Neural progenitor cell (in vitro differentiated cells): ENCODE data around the gene VN1R5. TPM values are rescaled to one million over a fixed set of nuclear protein-coding genes. Genes with fewer than 3 reads are reported as not detected.

ENCODE experiments used
- DNase-seq: peaks from one replicate; pipeline ENCODE4 v3.0.0-alpha.2; 2016; ENCODE audit warnings: low spot score
- H2AFZ ChIP-seq: fragments of 200-600 bp; sonication (generic); replicated peaks from 2 replicates; pipeline ENCODE4 v1.6.1; 2016; ENCODE audit warnings: antibody characterized with exemption
- H3F3A ChIP-seq: fragments of 200-600 bp; sonication (generic); 2 replicates; pipeline ENCODE4 v1.6.1; 2016; ENCODE audit warnings: antibody characterized with exemption, low read depth
- H3K27ac ChIP-seq: fragments of 200-600 bp; sonication (generic); 2 replicates; pipeline ENCODE4 v1.5.1; 2016; ENCODE audit warnings: mild to moderate bottlenecking
- H3K27me3 ChIP-seq: fragments of 200-600 bp; sonication (generic); 2 replicates; pipeline ENCODE4 v1.6.1; 2016; ENCODE audit warnings: mild to moderate bottlenecking, moderate library complexity
- H3K36me3 ChIP-seq: fragments of 200-600 bp; sonication (generic); 2 replicates; pipeline ENCODE4 v1.5.1; 2016
- H3K4me1 ChIP-seq: fragments of 200-600 bp; sonication (generic); 2 replicates; pipeline ENCODE4 v1.6.1; 2016; ENCODE audit warnings: mixed run types
- H3K4me2 ChIP-seq: fragments of 200-600 bp; sonication (generic); 2 replicates; pipeline ENCODE4 v1.6.1; 2016
- H3K4me3 ChIP-seq: fragments of 200-600 bp; sonication (generic); 2 replicates; pipeline ENCODE4 v1.5.1; 2016
- H3K79me2 ChIP-seq: fragments of 200-600 bp; sonication (generic); 2 replicates; pipeline ENCODE4 v1.6.1; 2016; ENCODE audit warnings: low read depth
- H3K9ac ChIP-seq: fragments of 200-600 bp; sonication (generic); 2 replicates; pipeline ENCODE4 v1.6.1; 2016
- H3K9me3 ChIP-seq: fragments of 200-600 bp; sonication (generic); 2 replicates; pipeline ENCODE4 v1.5.1; 2016; ENCODE audit warnings: low read depth
- H4K20me1 ChIP-seq: fragments of 200-600 bp; sonication (generic); 2 replicates; pipeline ENCODE4 v1.6.1; 2016; ENCODE audit warnings: low read depth
- H3K27ac Mint-ChIP-seq: 3 replicates; pipeline ENCODE4 v1.8.0; 2021; ENCODE audit warnings: mixed read lengths
- H3K27me3 Mint-ChIP-seq: 2 replicates; pipeline ENCODE4 v1.8.0; 2022; ENCODE audit warnings: low read depth, mild to moderate bottlenecking, inconsistent platforms, moderate library complexity, mixed read lengths; ENCODE audit not compliant: insufficient read depth
- H3K36me3 Mint-ChIP-seq: 3 replicates; pipeline ENCODE4 v1.8.0; 2021; ENCODE audit warnings: mixed read lengths
- H3K4me1 Mint-ChIP-seq: 3 replicates; pipeline ENCODE4 v1.8.0; 2021; ENCODE audit warnings: mixed read lengths
- H3K4me3 Mint-ChIP-seq: 3 replicates; pipeline ENCODE4 v1.8.0; 2021; ENCODE audit warnings: mild to moderate bottlenecking, moderate library complexity, mixed read lengths
- H3K9me3 Mint-ChIP-seq: 3 replicates; pipeline ENCODE4 v1.8.0; 2020; ENCODE audit warnings: mixed read lengths
- EZH2 ChIP-seq: fragments of 200-600 bp; sonication (generic); IDR thresholded peaks from 2 replicates; pipeline ENCODE4 v1.6.1; 2017; ENCODE audit warnings: antibody characterized with exemption, mild to moderate bottlenecking, moderate library complexity
- EZH2phosphoT487 ChIP-seq: fragments of 200-600 bp; sonication (generic); IDR thresholded peaks from 2 replicates; pipeline ENCODE4 v1.6.1; 2017; ENCODE audit warnings: antibody characterized with exemption
- total RNA-seq: library from RNA; depleted of rRNA; stranded (reverse); fragments of >200 nt; gene quantifications from 2 replicates; pipeline ENCODE4 v1.2.3, GENCODE V29; 2015; ENCODE audit warnings: low replicate concordance
- TF ChIP-seq, protein P1 (sequence below): fragments of 200-600 bp; sonication (generic); IDR thresholded peaks from 2 replicates; pipeline ENCODE4 v1.5.1; 2017; ENCODE audit warnings: antibody characterized with exemption, mild to moderate bottlenecking

The VN1R5 gene
- total RNA-seq, 1 donor from 2014 or later: not detected

DNA sequence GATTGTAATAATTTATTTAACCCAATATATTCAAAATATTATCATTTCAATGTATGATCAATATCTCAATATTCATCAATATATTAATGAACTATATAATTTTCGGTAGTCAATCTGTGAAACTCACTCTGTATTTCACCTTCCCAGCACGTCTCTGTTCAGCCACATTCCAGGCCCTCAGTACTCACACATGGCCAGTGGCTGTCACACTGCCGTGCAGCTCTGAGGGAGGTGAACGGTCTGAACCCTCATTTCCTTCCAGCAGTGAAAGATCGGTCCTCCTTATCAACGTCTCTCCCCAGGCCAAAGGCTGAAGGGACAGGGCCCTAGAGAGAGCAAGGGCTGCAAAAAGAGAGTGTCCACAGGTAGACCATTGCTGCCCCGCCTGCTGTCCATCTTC, 44.5 kb upstream of the VN1R5 start:
- Mint-ChIP-seq H3K4me3 (peak overlapping the region; percentile 64), H3K9me3 (peaks cover 7% of the 10 kb centered on the region), H3K27me3 (peaks cover 2% of the 10 kb centered on the region), H3K4me1 (peaks cover 22% of the 10 kb centered on the region), H3K27ac (no peak overlapping the region), H3K36me3 (peaks cover 19% of the 10 kb centered on the region)
- H3K27ac ChIP-seq: no peak overlapping the region
- DNase-seq: peak; percentile 9
- H3K9me3 ChIP-seq: no peaks in the 10 kb centered on the region
- peaks cover 10% of the 10 kb centered on the region for H3K4me1 ChIP-seq
- H3K36me3 ChIP-seq: no peaks in the 10 kb centered on the region
- H2AFZ ChIP-seq: no peak overlapping the region
- TF ChIP-seq, protein P1, sequence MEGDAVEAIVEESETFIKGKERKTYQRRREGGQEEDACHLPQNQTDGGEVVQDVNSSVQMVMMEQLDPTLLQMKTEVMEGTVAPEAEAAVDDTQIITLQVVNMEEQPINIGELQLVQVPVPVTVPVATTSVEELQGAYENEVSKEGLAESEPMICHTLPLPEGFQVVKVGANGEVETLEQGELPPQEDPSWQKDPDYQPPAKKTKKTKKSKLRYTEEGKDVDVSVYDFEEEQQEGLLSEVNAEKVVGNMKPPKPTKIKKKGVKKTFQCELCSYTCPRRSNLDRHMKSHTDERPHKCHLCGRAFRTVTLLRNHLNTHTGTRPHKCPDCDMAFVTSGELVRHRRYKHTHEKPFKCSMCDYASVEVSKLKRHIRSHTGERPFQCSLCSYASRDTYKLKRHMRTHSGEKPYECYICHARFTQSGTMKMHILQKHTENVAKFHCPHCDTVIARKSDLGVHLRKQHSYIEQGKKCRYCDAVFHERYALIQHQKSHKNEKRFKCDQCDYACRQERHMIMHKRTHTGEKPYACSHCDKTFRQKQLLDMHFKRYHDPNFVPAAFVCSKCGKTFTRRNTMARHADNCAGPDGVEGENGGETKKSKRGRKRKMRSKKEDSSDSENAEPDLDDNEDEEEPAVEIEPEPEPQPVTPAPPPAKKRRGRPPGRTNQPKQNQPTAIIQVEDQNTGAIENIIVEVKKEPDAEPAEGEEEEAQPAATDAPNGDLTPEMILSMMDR: no peak
- no peak for TF ChIP-seq EZH2
- TF ChIP-seq EZH2phosphoT487: no peak
- peaks cover 36% of the 10 kb centered on the region for H3K79me2 ChIP-seq
- no peaks in the 10 kb centered on the region for H3K27me3 ChIP-seq
- no peak overlapping the region for H3K9ac ChIP-seq
- peaks cover 5% of the 10 kb centered on the region for H3F3A ChIP-seq
- H3K4me3 ChIP-seq: no peak overlapping the region
- no peak overlapping the region for H3K4me2 ChIP-seq
- no peaks in the 10 kb centered on the region for H4K20me1 ChIP-seq

DNA sequence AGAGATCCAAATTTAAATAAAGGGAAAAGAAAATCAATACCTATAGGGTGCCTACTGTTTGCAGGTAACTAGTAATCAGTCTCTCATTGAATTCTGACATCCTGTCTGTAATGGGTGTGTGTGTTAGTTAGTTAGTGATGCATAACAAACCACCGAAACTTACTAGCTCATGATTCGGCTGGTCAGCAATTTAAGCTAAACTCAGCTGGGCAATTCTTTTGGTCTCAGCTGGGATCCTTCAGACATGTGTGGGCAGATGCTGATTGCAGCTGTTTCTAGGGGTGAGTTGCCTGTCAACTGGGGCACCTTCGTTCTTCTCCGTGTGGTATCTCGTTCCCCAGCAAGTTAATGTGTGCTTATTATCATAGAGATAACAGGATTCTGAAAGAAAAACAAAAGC, 43.9 kb upstream of the VN1R5 start:
- Histone ChIP-seq H3F3A (peaks cover 5% of the 10 kb centered on the region), H3K4me2 (no peak overlapping the region), H3K9ac (no peak overlapping the region), H3K9me3 (no peaks in the 10 kb centered on the region), H3K79me2 (peaks cover 31% of the 10 kb centered on the region), H3K27me3 (no peaks in the 10 kb centered on the region), H3K4me1 (peaks cover 10% of the 10 kb centered on the region), H3K4me3 (no peak overlapping the region), H2AFZ (no peak overlapping the region), H4K20me1 (no peaks in the 10 kb centered on the region), H3K27ac (no peak overlapping the region), H3K36me3 (no peaks in the 10 kb centered on the region)
- H3K4me3 Mint-ChIP-seq: peak overlapping the region; percentile 64
- peaks cover 2% of the 10 kb centered on the region for H3K27me3 Mint-ChIP-seq
- no peak for TF ChIP-seq EZH2
- no peak for TF ChIP-seq EZH2phosphoT487
- TF ChIP-seq, protein P1: no peak
- H3K9me3 Mint-ChIP-seq: peaks cover 5% of the 10 kb centered on the region
- peaks cover 16% of the 10 kb centered on the region for H3K36me3 Mint-ChIP-seq
- H3K4me1 Mint-ChIP-seq: peaks cover 22% of the 10 kb centered on the region
- H3K27ac Mint-ChIP-seq: no peak overlapping the region
- no peak for DNase-seq

DNA sequence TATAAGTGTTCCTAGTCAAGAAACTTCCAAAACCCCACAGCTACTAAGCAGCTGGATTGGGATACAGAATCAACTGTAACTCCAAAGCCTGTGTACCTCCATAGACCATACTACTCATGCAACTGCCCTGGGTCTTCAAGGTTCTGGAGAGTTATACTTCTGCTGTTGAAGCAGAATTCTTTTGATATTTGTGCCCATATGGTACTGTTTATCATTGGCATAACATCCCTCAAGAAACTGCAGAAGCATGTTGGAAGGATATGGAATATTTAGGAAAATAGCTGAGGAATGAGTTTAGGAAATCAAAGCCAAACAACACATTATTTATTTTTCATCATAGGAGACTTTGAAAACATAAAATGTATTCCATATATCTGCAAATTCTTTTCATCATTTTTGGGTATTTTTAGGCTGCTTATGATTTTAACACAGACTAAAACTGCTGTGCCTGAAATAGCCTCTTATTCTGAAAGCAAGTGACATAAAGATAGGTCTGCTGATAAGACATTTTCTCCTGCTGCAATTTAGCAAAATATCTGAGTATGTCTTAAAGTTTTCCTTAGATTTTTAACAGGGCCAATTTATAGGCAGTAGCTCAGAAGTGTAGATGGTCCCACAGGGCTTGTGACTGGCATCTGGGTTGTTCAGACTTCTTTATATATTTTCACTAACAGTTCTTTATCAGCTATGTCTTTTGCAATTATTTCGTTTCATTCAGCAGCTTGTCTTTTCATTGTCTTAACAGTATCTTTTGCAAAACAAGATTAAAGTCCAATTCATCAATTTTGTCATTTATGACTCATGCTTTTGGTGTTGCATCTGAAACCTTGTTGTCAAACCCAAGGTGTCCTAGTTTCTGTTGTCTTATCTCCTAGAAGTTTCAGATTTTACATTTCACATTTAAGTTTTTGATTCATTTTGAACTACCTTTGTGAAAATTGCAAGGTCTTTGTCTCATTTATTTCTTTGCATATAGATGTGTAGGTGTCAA, 43.0 kb upstream of the VN1R5 start:
- Histone ChIP-seq H3K9me3 (no peaks in the 10 kb centered on the region), H3K36me3 (no peaks in the 10 kb centered on the region), H3K27me3 (no peaks in the 10 kb centered on the region), H3K4me1 (peaks cover 10% of the 10 kb centered on the region), H2AFZ (no peak overlapping the region), H3K4me3 (no peak overlapping the region), H3K79me2 (peaks cover 22% of the 10 kb centered on the region), H3F3A (peaks cover 5% of the 10 kb centered on the region), H3K27ac (no peak overlapping the region), H4K20me1 (no peaks in the 10 kb centered on the region), H3K4me2 (no peak overlapping the region), H3K9ac (no peak overlapping the region)
- peaks cover 22% of the 10 kb centered on the region for H3K4me1 Mint-ChIP-seq
- no peak overlapping the region for H3K27ac Mint-ChIP-seq
- no peak overlapping the region for H3K4me3 Mint-ChIP-seq
- peaks cover under 1% of the 10 kb centered on the region for H3K9me3 Mint-ChIP-seq
- H3K36me3 Mint-ChIP-seq: peaks cover 8% of the 10 kb centered on the region
- peaks cover 2% of the 10 kb centered on the region for H3K27me3 Mint-ChIP-seq
- TF ChIP-seq EZH2: no peak
- TF ChIP-seq, protein P1: no peak
- no peak for TF ChIP-seq EZH2phosphoT487
- DNase-seq: no peak
